ENCODE data around the gene AGAP1. TPM values are rescaled to one million over a fixed set of nuclear protein-coding genes. Genes with fewer than 3 reads are reported as not detected.

Gene AGAP1
- total RNA-seq, 1 donor, result 18.5 TPM

DNA sequence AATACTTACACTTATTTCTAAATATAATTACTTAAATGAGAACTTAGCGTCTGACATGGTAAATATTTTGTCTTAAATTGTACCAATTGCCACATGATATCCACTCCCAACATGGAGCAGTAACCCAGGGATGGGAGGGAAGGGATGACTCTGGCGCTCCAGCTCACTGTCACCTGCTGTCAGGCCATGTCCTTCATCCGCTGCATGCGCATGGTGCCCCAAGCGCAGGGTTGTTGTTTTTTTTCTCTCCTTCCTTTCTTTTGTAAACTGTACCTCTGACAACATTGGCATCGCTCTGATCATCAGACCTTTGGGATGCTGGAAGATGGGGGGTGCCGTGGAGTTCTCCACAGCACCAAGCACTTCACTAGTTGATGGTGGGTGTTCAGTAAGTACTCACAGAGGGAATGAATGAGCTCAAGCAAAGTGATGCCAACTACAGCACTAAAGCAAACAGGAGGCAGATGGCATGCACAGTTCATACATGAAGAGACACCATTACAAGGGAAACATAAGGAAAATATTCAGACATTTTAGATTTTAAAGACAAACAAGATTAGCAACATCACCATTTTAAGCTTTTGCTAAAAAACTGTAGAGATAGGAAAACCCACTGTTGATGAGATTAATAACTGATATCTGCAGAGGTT, 426.5 kb downstream of the AGAP1 start:
- H2AFZ ChIP-seq (ENCODE audit: low read length), result no peak overlapping the region
- TF ChIP-seq CTCF (IDR thresholded peaks at IDR 0.05; ENCODE audit: extremely low read depth, low read depth, low read length), result no peak
- H3K36me3 ChIP-seq (ENCODE audit: insufficient read depth, low read length), result no peaks in the 10 kb centered on the region
- no peak overlapping the region for H3K4me2 ChIP-seq (ENCODE audit: insufficient read depth, low read length)
- H3K27ac ChIP-seq (ENCODE audit: low read depth, low read length), result no peak overlapping the region
- H3K9me3 ChIP-seq (ENCODE audit: low read depth, low read length), result no peaks in the 10 kb centered on the region
- no peaks in the 10 kb centered on the region for H4K20me1 ChIP-seq (ENCODE audit: insufficient read depth, low read length)
- no peaks in the 10 kb centered on the region for H3K4me1 ChIP-seq (ENCODE audit: insufficient read depth, low read length)
- H3K79me2 ChIP-seq (ENCODE audit: insufficient read depth, low read length), result no peaks in the 10 kb centered on the region
- H3K27me3 ChIP-seq (ENCODE audit: insufficient read depth, low read length), result no peaks in the 10 kb centered on the region
- DNase-seq (ENCODE audit: insufficient read length, low spot score, missing footprints), result no peak
- H3K4me3 ChIP-seq (ENCODE audit: insufficient read depth, low read length), result no peak overlapping the region

DNA sequence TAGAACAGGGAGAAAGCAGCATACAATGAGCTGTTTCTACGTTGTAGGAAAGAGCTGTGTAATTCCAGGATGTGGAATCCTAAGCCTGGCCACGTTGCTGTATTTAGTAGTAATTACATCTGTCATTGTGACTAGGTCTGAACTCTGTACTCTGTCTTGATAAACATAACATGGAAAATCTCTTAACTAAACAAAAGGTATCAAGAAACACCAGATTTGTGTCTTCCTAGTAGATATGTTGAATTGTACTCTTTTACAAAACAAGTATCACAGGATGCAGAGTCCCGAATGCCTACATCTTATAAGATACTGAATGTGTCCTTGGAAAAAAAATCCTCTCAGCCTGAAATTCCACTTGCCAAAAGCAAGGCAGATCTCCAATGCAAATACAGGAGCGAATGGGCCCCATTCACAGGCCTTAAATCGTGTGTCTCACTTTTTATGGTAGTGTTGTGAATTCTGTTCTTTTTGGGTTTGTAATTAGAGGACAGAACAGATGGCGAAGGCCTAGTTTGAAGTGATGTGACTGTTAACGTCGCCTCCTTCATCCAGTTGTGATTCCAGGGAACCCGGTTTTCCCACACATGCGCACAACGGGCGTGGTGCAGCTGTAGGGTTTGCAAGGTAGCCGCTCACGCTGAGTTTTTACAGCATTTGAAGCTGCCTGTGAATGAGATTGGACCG, 427.8 kb downstream of the AGAP1 start:
- Histone ChIP-seq H3K36me3 (ENCODE audit: insufficient read depth, low read length) (no peaks in the 10 kb centered on the region), H4K20me1 (ENCODE audit: insufficient read depth, low read length) (no peaks in the 10 kb centered on the region), H3K4me3 (ENCODE audit: insufficient read depth, low read length) (no peak overlapping the region), H2AFZ (ENCODE audit: low read length) (no peak overlapping the region), H3K4me2 (ENCODE audit: insufficient read depth, low read length) (no peak overlapping the region), H3K27ac (ENCODE audit: low read depth, low read length) (no peak overlapping the region), H3K9me3 (ENCODE audit: low read depth, low read length) (no peaks in the 10 kb centered on the region), H3K4me1 (ENCODE audit: insufficient read depth, low read length) (no peaks in the 10 kb centered on the region), H3K79me2 (ENCODE audit: insufficient read depth, low read length) (no peaks in the 10 kb centered on the region), H3K27me3 (ENCODE audit: insufficient read depth, low read length) (no peaks in the 10 kb centered on the region)
- DNase-seq (ENCODE audit: insufficient read length, low spot score, missing footprints), result peak; percentile 25
- TF ChIP-seq CTCF (IDR thresholded peaks at IDR 0.05; ENCODE audit: extremely low read depth, low read depth, low read length), result no peak

DNA sequence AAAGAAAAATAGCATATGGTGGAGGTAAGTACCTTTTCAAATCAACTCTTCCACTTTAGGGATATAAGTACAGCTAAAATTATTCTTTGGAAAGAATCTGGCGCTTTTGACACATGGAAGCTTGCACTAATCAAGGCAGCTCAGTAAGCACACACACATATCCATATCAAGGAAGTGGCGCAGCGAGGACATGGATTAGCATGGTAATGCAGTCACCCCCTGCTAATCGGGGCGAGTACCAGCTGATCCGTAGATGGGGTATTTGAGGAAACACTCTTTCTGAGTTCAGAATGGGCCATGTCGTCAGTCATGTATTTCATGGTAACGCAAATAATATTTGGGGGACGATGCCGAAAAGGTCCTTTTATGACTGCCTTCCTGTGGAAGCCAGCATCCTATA, 429.0 kb downstream of the AGAP1 start:
- Histone ChIP-seq H3K4me2 (ENCODE audit: insufficient read depth, low read length) (no peak overlapping the region), H3K4me3 (ENCODE audit: insufficient read depth, low read length) (no peak overlapping the region), H3K79me2 (ENCODE audit: insufficient read depth, low read length) (no peaks in the 10 kb centered on the region), H3K27me3 (ENCODE audit: insufficient read depth, low read length) (no peaks in the 10 kb centered on the region), H3K27ac (ENCODE audit: low read depth, low read length) (no peak overlapping the region), H2AFZ (ENCODE audit: low read length) (no peak overlapping the region), H3K36me3 (ENCODE audit: insufficient read depth, low read length) (no peaks in the 10 kb centered on the region), H3K4me1 (ENCODE audit: insufficient read depth, low read length) (no peaks in the 10 kb centered on the region), H4K20me1 (ENCODE audit: insufficient read depth, low read length) (no peaks in the 10 kb centered on the region), H3K9me3 (ENCODE audit: low read depth, low read length) (no peaks in the 10 kb centered on the region)
- TF ChIP-seq CTCF (IDR thresholded peaks at IDR 0.05; ENCODE audit: extremely low read depth, low read depth, low read length), result no peak
- DNase-seq (ENCODE audit: insufficient read length, low spot score, missing footprints), result no peak

GRCh38 chr2:235923859-235924674, 430.2 kb downstream of the AGAP1 start:
- H3K27me3 ChIP-seq (ENCODE audit: insufficient read depth, low read length), result no peaks in the 10 kb centered on the region
- no peaks in the 10 kb centered on the region for H4K20me1 ChIP-seq (ENCODE audit: insufficient read depth, low read length)
- no peak overlapping the region for H3K27ac ChIP-seq (ENCODE audit: low read depth, low read length)
- no peaks in the 10 kb centered on the region for H3K4me1 ChIP-seq (ENCODE audit: insufficient read depth, low read length)
- no peak overlapping the region for H2AFZ ChIP-seq (ENCODE audit: low read length)
- H3K79me2 ChIP-seq (ENCODE audit: insufficient read depth, low read length), result no peaks in the 10 kb centered on the region
- H3K36me3 ChIP-seq (ENCODE audit: insufficient read depth, low read length), result no peaks in the 10 kb centered on the region
- H3K4me3 ChIP-seq (ENCODE audit: insufficient read depth, low read length), result no peak overlapping the region
- no peaks in the 10 kb centered on the region for H3K9me3 ChIP-seq (ENCODE audit: low read depth, low read length)
- TF ChIP-seq CTCF (IDR thresholded peaks at IDR 0.05; ENCODE audit: extremely low read depth, low read depth, low read length), result no peak
- no peak overlapping the region for H3K4me2 ChIP-seq (ENCODE audit: insufficient read depth, low read length)
- DNase-seq (ENCODE audit: insufficient read length, low spot score, missing footprints), result no peak
